Epithelial cell of proximal tubule (primary cell): ENCODE results near the gene SIGLEC10. TPM values are rescaled to one million over a fixed set of nuclear protein-coding genes. Genes with fewer than 3 reads are reported as not detected.

Experiments
- DNase-seq: peaks from one replicate; pipeline ENCODE4 v3.0.0-alpha.2; 2011; ENCODE audit warnings: low read depth
- H3K4me3 ChIP-seq: 2 replicates; pipeline ENCODE4 v1.5.1; 2011; ENCODE audit warnings: low read depth, mild to moderate bottlenecking, low read length
- CTCF ChIP-seq: conservative IDR thresholded peaks from 2 replicates; pipeline ENCODE4 v1.5.1; 2012; ENCODE audit warnings: low read depth, mild to moderate bottlenecking, low read length
- total RNA-seq: library from RNA; depleted of rRNA; stranded (reverse); fragments of >200 nt; gene quantifications from 2 replicates; pipeline ENCODE4 v1.2.3, GENCODE V29; 2015

Gene SIGLEC10
- total RNA-seq, 1 donor from 2014 or later = not detected

- TF ChIP-seq CTCF = no peak
- DNase-seq = no peak
- H3K4me3 ChIP-seq = no peak overlapping the region
These were observed 28.3 kb downstream of the SIGLEC10 start for GRCh38 chr19:51389143-51389542.

GRCh38 chr19:51387924-51388389, 29.5 kb downstream of the SIGLEC10 start, which contains the start of gene LIM2:
Gene LIM2, minus strand, starts transcription at chr19:51387974. Its CDS starts 531 bp downstream, at chr19:51387443.
- DNase-seq = no peak
- TF ChIP-seq CTCF = no peak

GRCh38 chr19:51386882-51387520, 30.4 kb downstream of the SIGLEC10 start:
- DNase-seq = no peak
- TF ChIP-seq CTCF = no peak
- no peak overlapping the region for H3K4me3 ChIP-seq

More at GRCh38 chr19:51387924-51388389, 29.5 kb downstream of the SIGLEC10 start, which contains the start of gene LIM2:
- H3K4me3 ChIP-seq = no peak within 1 kb of the TSS

GRCh38 chr19:51382004-51382403, 35.4 kb downstream of the SIGLEC10 start:
- H3K4me3 ChIP-seq = no peak overlapping the region
- no peak for DNase-seq
- no peak for TF ChIP-seq CTCF

- no peak for DNase-seq
- H3K4me3 ChIP-seq = no peak overlapping the region
- TF ChIP-seq CTCF = no peak
These were observed 37.1 kb downstream of the SIGLEC10 start for GRCh38 chr19:51380379-51380778.

GRCh38 chr19:51377422-51377821, 40.0 kb downstream of the SIGLEC10 start:
- H3K4me3 ChIP-seq = no peak overlapping the region
- no peak for DNase-seq
- TF ChIP-seq CTCF = no peak
